B cell (primary cell): ENCODE measurements around the gene ACOXL.

Source experiments
- EZH2 ChIP-seq: IDR thresholded peaks from 2 replicates; pipeline ENCODE4 v1.6.1; 2012; ENCODE audit warnings: borderline replicate concordance, low read depth, mild to moderate bottlenecking, moderate library complexity, low read length; ENCODE audit not compliant: insufficient read depth, poor library complexity, severe bottlenecking
- TF ChIP-seq, protein P1 (sequence below): fragments of 200-600 bp; IDR thresholded peaks from one replicate; pipeline ENCODE4 v1.8.0; 2022; ENCODE audit warnings: antibody characterized with exemption, mild to moderate bottlenecking

DNA sequence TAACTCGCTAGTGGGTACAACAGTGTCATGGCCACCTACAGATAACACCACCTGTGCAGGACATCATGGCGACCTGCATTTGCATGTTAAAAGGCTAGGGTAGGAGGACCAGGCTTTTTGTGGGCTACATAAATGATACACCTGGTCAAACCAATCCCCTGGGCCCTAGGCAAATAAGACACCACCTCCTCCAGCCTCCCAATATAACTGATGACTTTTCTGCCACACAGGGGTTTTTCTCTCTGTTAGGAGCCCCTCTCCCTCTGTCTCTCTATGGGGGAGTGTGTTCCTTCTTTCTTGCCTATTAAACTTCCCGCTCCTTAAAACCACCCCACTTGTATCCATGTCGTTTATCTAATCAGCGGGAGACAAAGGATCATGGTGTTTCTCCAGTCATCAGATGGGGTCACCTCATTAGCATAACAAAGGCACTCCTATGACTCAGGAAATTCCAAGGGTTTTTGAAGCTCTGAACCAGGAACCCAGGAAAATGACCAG, 43.7 kb upstream of the ACOXL start:
- TF ChIP-seq EZH2: no peak
- TF ChIP-seq, protein P1, sequence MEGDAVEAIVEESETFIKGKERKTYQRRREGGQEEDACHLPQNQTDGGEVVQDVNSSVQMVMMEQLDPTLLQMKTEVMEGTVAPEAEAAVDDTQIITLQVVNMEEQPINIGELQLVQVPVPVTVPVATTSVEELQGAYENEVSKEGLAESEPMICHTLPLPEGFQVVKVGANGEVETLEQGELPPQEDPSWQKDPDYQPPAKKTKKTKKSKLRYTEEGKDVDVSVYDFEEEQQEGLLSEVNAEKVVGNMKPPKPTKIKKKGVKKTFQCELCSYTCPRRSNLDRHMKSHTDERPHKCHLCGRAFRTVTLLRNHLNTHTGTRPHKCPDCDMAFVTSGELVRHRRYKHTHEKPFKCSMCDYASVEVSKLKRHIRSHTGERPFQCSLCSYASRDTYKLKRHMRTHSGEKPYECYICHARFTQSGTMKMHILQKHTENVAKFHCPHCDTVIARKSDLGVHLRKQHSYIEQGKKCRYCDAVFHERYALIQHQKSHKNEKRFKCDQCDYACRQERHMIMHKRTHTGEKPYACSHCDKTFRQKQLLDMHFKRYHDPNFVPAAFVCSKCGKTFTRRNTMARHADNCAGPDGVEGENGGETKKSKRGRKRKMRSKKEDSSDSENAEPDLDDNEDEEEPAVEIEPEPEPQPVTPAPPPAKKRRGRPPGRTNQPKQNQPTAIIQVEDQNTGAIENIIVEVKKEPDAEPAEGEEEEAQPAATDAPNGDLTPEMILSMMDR: no peak
